Neuronal stem cell (in vitro differentiated cells): Measurements from ENCODE around the gene PROM2.

Experiments used
- DNase-seq: peaks from one replicate; pipeline ENCODE4 v3.0.0-alpha.2; 2013; ENCODE audit warnings: low spot score
- H2AFZ ChIP-seq: one replicate; pipeline ENCODE4 v1.6.1; 2013; ENCODE audit warnings: mild to moderate bottlenecking, low read length, inconsistent platforms
- H2AK5ac ChIP-seq: 2 replicates; pipeline ENCODE4 v1.6.1; 2013; ENCODE audit warnings: low read depth, mild to moderate bottlenecking, inconsistent platforms, low read length, moderate library complexity, mixed read lengths
- H2BK120ac ChIP-seq: 2 replicates; pipeline ENCODE4 v1.6.1; 2013; ENCODE audit warnings: low read depth, mild to moderate bottlenecking, inconsistent platforms, low read length, moderate library complexity, mixed read lengths
- H2BK12ac ChIP-seq: one replicate; pipeline ENCODE4 v1.6.1; 2013; ENCODE audit warnings: low read length, inconsistent platforms
- H2BK15ac ChIP-seq: 2 replicates; pipeline ENCODE4 v1.6.1; 2013; ENCODE audit warnings: mild to moderate bottlenecking, low read length, inconsistent platforms, mixed read lengths
- H2BK5ac ChIP-seq: one replicate; pipeline ENCODE4 v1.6.1; 2013; ENCODE audit warnings: inconsistent platforms, mild to moderate bottlenecking, low read length, moderate library complexity
- H3K14ac ChIP-seq: one replicate; pipeline ENCODE4 v1.6.1; 2013; ENCODE audit warnings: low read length, inconsistent platforms
- H3K18ac ChIP-seq: 2 replicates; pipeline ENCODE4 v1.6.1; 2013; ENCODE audit warnings: low read length, inconsistent platforms
- H3K23ac ChIP-seq: 2 replicates; pipeline ENCODE4 v1.6.1; 2013; ENCODE audit warnings: low read depth, mild to moderate bottlenecking, mixed read lengths, low read length, inconsistent platforms; ENCODE audit not compliant: poor library complexity
- H3K27ac ChIP-seq: replicated peaks from 3 replicates; pipeline ENCODE4 v1.5.1; 2013; ENCODE audit warnings: low read length, inconsistent platforms
- H3K27me3 ChIP-seq, 3 experiments: 2 replicates each; pipeline ENCODE4 v1.6.1; 2013; ENCODE audit warnings: low read length in 3 of 3, mild to moderate bottlenecking in 2 of 3, inconsistent platforms in 1 of 3, low read depth in 1 of 3, mixed read lengths in 1 of 3, moderate library complexity in 1 of 3; ENCODE audit not compliant: control insufficient read depth in 3 of 3, insufficient read depth in 3 of 3
- H3K36me3 ChIP-seq, 2 donors: replicated peaks in 1 of 2; 2 replicates each; pipeline ENCODE4 v1.6.1; 2013; ENCODE audit warnings: low read length in 2 of 2; ENCODE audit not compliant: control insufficient read depth in 2 of 2, insufficient read depth in 2 of 2
- H3K4ac ChIP-seq: 2 replicates; pipeline ENCODE4 v1.6.1; 2013; ENCODE audit warnings: inconsistent platforms, mild to moderate bottlenecking, low read length, moderate library complexity
- H3K4me1 ChIP-seq, 2 donors: 1 replicate in 1 of 2; 2 replicates in 1 of 2; pipeline ENCODE4 v1.6.1; 2013; ENCODE audit warnings: low read length in 2 of 2, low read depth in 1 of 2; ENCODE audit not compliant: control insufficient read depth in 2 of 2, insufficient read depth in 1 of 2
- H3K4me2 ChIP-seq: one replicate; pipeline ENCODE4 v1.6.1; 2013; ENCODE audit warnings: mild to moderate bottlenecking, low read length, inconsistent platforms; ENCODE audit not compliant: insufficient read depth, poor library complexity, severe bottlenecking
- H3K4me3 ChIP-seq, 2 donors: 2 replicates each; pipeline ENCODE4 v1.5.1; 2013; ENCODE audit warnings: low read length in 2 of 2, mild to moderate bottlenecking in 2 of 2, inconsistent platforms in 1 of 2, moderate library complexity in 1 of 2
- H3K79me1 ChIP-seq: one replicate; pipeline ENCODE4 v1.6.1; 2013; ENCODE audit warnings: low read depth, mild to moderate bottlenecking, inconsistent platforms, low read length, moderate library complexity
- H3K9ac ChIP-seq: one replicate; pipeline ENCODE4 v1.6.1; 2013; ENCODE audit warnings: mild to moderate bottlenecking, low read depth, low read length, inconsistent platforms; ENCODE audit not compliant: poor library complexity
- H3K9me3 ChIP-seq, 2 donors: replicated peaks in 1 of 2; 2 replicates each; pipeline versions ENCODE3 to v1.6.1; 2013; ENCODE audit warnings: low read length in 2 of 2, mild to moderate bottlenecking in 2 of 2, inconsistent platforms in 1 of 2, low read depth in 1 of 2, mixed read lengths in 1 of 2, moderate library complexity in 1 of 2; ENCODE audit not compliant: control insufficient read depth in 2 of 2, insufficient read depth in 1 of 2
- H4K8ac ChIP-seq: one replicate; pipeline ENCODE4 v1.6.1; 2013; ENCODE audit warnings: low read depth, mild to moderate bottlenecking, inconsistent platforms, low read length, moderate library complexity
- H4K91ac ChIP-seq: one replicate; pipeline ENCODE4 v1.6.1; 2013; ENCODE audit warnings: low read length, low read depth, mild to moderate bottlenecking, inconsistent platforms; ENCODE audit not compliant: poor library complexity
- WGBS, 2 donors: extraction: QIAGEN DNeasy Blood & Tissue Kit; methylation state at CpG; one replicate each; pipeline ENCODE4 v1.1.7; 2013; ENCODE audit warnings: missing lambda C conversion rate in 2 of 2, mixed read lengths in 1 of 2; ENCODE audit not compliant: insufficient read length in 2 of 2, insufficient replicate concordance in 1 of 2; ENCODE audit errors: extremely low coverage in 2 of 2; 5-methylcytosine and 5-hydroxymethylcytosine counted together

The PROM2 gene

DNA sequence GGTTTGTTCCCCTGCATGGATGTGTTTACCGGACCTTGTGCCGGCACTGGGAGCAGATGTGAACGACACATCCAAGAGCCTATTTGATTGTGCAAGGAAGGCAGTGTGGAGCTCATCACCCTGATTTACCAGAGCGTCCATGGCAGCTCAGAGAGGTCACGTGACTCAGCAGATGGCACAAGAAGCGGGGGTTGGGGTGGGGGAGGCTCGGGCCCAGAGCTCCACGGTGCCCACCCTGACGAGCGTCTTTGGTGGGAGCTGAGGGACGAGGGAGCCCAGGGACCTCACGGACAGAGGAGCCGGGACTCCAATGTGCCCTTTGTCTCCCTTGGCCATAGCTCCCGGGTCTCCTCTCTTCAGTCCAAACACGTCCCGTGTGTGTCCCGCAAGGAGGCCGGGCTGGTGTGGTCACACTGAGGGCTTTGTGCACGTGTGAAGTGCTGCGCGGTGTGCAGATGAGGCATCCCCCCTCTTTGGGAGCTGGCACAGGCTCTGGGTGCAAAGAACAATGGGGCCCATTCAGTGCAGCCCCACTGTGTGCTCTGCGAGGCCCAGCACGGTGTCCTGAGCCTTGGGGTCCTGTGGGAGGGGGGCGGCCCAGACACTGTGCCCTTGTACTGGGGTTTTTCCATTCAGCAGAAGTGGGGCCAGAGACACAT, 38.4 kb downstream of the PROM2 start:
- Histone ChIP-seq H2BK12ac (no peak overlapping the region), H3K14ac (peak overlapping the region; percentile 17), H3K9ac (no peak overlapping the region), H3K79me1 (no peaks in the 10 kb centered on the region), H2BK15ac (peak overlapping the region; percentile 37), H2BK120ac (no peak overlapping the region), H3K4me1 (peaks cover 2 to 14% of the 10 kb centered on the region in 2 donors), H3K23ac (no peak overlapping the region), H3K27ac (no peak overlapping the region), H3K36me3 (no peaks in the 10 kb centered on the region), H2BK5ac (peak overlapping the region; percentile 87), H4K91ac (no peak overlapping the region), H3K4ac (peak overlapping the region; percentile 37), H3K27me3 (peaks cover 0 to 12% (median 0%) of the 10 kb centered on the region in 3 experiments), H3K9me3 (no peaks in the 10 kb centered on the region), H3K4me3 (no peak overlapping the region), H2AFZ (no peak overlapping the region), H3K18ac (peak overlapping the region; percentile 62), H2AK5ac (peak overlapping the region; percentile 66), H3K4me2 (no peak overlapping the region), H4K8ac (no peak overlapping the region)
- no peak for DNase-seq
- WGBS, 2 donors = no CpG with 5 or more reads among the region's 24 CpGs

DNA sequence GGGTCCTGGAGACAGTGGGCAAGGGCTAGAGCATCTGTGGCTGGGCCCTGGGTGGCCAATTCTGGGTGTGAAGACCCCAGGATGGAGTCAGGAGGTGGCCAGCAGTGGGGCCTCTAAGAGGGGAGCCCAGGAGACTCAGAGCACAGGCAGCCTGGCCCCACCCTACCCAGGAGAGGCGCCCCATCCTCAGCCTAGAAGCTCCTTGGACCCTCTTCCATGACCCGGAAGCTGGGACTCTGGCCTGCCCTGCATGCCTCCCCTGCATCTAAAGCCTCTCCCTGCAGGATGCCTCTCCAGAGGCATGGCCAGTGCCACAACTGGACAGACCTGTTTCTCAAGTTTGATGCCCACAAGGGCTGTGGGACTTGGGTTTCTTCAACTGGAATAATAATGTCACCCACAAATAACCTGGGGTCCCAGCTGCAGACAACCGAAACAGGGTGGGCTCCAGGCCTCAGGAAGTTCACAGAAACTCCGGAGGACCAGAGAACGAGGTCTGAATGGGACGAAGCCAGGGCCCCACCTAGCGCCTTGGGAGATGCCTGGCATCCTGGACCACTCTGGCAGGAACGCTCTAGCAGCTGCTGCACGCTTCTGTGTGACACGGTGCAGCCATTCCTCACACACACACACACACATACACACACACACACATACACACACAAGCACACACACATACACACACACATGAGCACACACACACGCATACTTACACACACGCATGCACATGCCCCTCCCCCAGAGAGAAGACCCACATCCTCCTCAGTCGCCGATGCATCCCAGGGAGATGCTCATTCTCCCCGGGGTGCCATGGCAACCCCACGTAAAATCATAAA, 39.3 kb downstream of the PROM2 start:
- peak overlapping the region; percentile 37 for H3K4ac ChIP-seq
- WGBS, 2 donors = no CpG with 5 or more reads among the region's 16 CpGs

GRCh38 chr2:95314598-95314963, 40.3 kb downstream of the PROM2 start:
- no peak overlapping the region for H3K4me3 ChIP-seq
- H2BK15ac ChIP-seq = no peak overlapping the region
- peaks cover 0 to 24% (median 0%) of the 10 kb centered on the region in 3 experiments for H3K27me3 ChIP-seq
- H3K4me2 ChIP-seq = no peak overlapping the region
- H2BK5ac ChIP-seq = peak overlapping the region; percentile 59
- H3K23ac ChIP-seq = peak overlapping the region; percentile 49
- H3K4ac ChIP-seq = no peak overlapping the region
- no CpG with 5 or more reads among the region's 11 CpGs for WGBS, 2 donors
- peaks cover 2 to 12% of the 10 kb centered on the region in 2 donors for H3K4me1 ChIP-seq
- H3K18ac ChIP-seq = peak overlapping the region; percentile 81
- no peak overlapping the region for H2BK12ac ChIP-seq
- no peaks in the 10 kb centered on the region for H3K79me1 ChIP-seq
- H3K9ac ChIP-seq = no peak overlapping the region
- H3K27ac ChIP-seq = no peak overlapping the region
- H3K9me3 ChIP-seq = no peaks in the 10 kb centered on the region
- no peak overlapping the region for H4K91ac ChIP-seq
- no peaks in the 10 kb centered on the region for H3K36me3 ChIP-seq
- H3K14ac ChIP-seq = no peak overlapping the region
- peak overlapping the region; percentile 52 for H4K8ac ChIP-seq
- no peak overlapping the region for H2BK120ac ChIP-seq
- DNase-seq = no peak
- peak overlapping the region; percentile 8 for H2AK5ac ChIP-seq
- no peak overlapping the region for H2AFZ ChIP-seq

More for the DNA sequence above, 39.3 kb downstream of the PROM2 start:
- Histone ChIP-seq H3K14ac (no peak overlapping the region), H3K9ac (no peak overlapping the region), H2BK120ac (no peak overlapping the region), H3K18ac (peak overlapping the region; percentile 57), H2BK12ac (no peak overlapping the region), H3K27me3 (peaks cover 0 to 14% (median 0%) of the 10 kb centered on the region in 3 experiments), H3K23ac (peak overlapping the region; percentile 95), H3K9me3 (no peaks in the 10 kb centered on the region), H3K79me1 (no peaks in the 10 kb centered on the region), H2AK5ac (peak overlapping the region; percentile 66), H4K91ac (no peak overlapping the region), H4K8ac (no peak overlapping the region), H2BK5ac (peak overlapping the region; percentile 87), H2BK15ac (peak overlapping the region; percentile 37), H3K36me3 (no peaks in the 10 kb centered on the region), H2AFZ (no peak overlapping the region), H3K4me1 (peaks cover 2 to 14% of the 10 kb centered on the region in 2 donors), H3K4me2 (no peak overlapping the region), H3K4me3 (no peak overlapping the region), H3K27ac (no peak overlapping the region)
- no peak for DNase-seq
